Measurements from ENCODE around the gene GTF2A1L.
A peak's percentile ranks its signal among the peaks of the same experiment; 100 is the strongest.
"Not testable (repeated sequence)": the region's sequence is repeated elsewhere in the genome, so short reads cannot be mapped to it uniquely, and the experiment has no call there.

The GTF2A1L gene

GRCh38 chr2:48617618-48618017 lies at the start of gene GTF2A1L:
Gene GTF2A1L, plus strand, starts transcription at chr2:48617856. Its CDS starts 19 bp downstream, at chr2:48617875.
- no peak for DNase-seq

GRCh38 chr2:48568547-48568946 lies 49.1 kb upstream of the GTF2A1L start:
- no peak for DNase-seq

- no peak for DNase-seq
These were observed 48.2 kb upstream of the GTF2A1L start for GRCh38 chr2:48569433-48569832.

GRCh38 chr2:48572816-48573215 lies 44.8 kb upstream of the GTF2A1L start:
- no peak for DNase-seq

- no peak for DNase-seq
These were observed 43.0 kb upstream of the GTF2A1L start for GRCh38 chr2:48574353-48575287.

GRCh38 chr2:48578313-48578712 lies 39.3 kb upstream of the GTF2A1L start:
- no peak for DNase-seq

- DNase-seq, result no peak
These were observed 33.7 kb upstream of the GTF2A1L start for GRCh38 chr2:48583961-48584360.

- DNase-seq, result no peak
These were observed 33.1 kb upstream of the GTF2A1L start for GRCh38 chr2:48584551-48584950.

GRCh38 chr2:48586433-48586832 lies 31.2 kb upstream of the GTF2A1L start:
- DNase-seq, result no peak

GRCh38 chr2:48587560-48587959 lies 30.1 kb upstream of the GTF2A1L start:
- no peak for DNase-seq

GRCh38 chr2:48587961-48588360 lies 29.7 kb upstream of the GTF2A1L start:
- DNase-seq, result no peak

GRCh38 chr2:48588745-48589144 lies 28.9 kb upstream of the GTF2A1L start:
- no peak for DNase-seq

GRCh38 chr2:48589170-48589767 lies 28.4 kb upstream of the GTF2A1L start:
- DNase-seq, result peak; percentile 42

- DNase-seq, result no peak
These were observed 27.6 kb upstream of the GTF2A1L start for GRCh38 chr2:48590017-48590416.

- no peak for DNase-seq
These were observed 25.6 kb upstream of the GTF2A1L start for GRCh38 chr2:48592067-48592466.

- DNase-seq, result not testable (repeated sequence)
These were observed 20.9 kb upstream of the GTF2A1L start for GRCh38 chr2:48596751-48597150.

GRCh38 chr2:48597492-48597891 lies 20.2 kb upstream of the GTF2A1L start:
- DNase-seq, result no peak

GRCh38 chr2:48600204-48600813 lies 17.3 kb upstream of the GTF2A1L start:
- peak; percentile 44 for DNase-seq

GRCh38 chr2:48600917-48601316 lies 16.7 kb upstream of the GTF2A1L start:
- DNase-seq, result peak; percentile 82

GRCh38 chr2:48601349-48601748 lies 16.3 kb upstream of the GTF2A1L start:
- peak; percentile 22 for DNase-seq

- DNase-seq, result no peak
These were observed 12.0 kb upstream of the GTF2A1L start for GRCh38 chr2:48605482-48606175.

- peak; percentile 46 for DNase-seq
These were observed 10.2 kb upstream of the GTF2A1L start for GRCh38 chr2:48607307-48608014.

Measured in HCEC 1CT (cell line).